ENCODE data around the gene CASP10. TPM values are rescaled to one million over a fixed set of nuclear protein-coding genes. Genes with fewer than 3 reads are reported as not detected.
"Not testable (repeated sequence)": the region's sequence is repeated elsewhere in the genome, so short reads cannot be mapped to it uniquely, and the experiment has no call there.

The CASP10 gene
- total and polyA plus RNA-seq, 2 of the 4 experiments (the other 2 are of a cell fraction): 0.12 to 0.90 TPM

DNA sequence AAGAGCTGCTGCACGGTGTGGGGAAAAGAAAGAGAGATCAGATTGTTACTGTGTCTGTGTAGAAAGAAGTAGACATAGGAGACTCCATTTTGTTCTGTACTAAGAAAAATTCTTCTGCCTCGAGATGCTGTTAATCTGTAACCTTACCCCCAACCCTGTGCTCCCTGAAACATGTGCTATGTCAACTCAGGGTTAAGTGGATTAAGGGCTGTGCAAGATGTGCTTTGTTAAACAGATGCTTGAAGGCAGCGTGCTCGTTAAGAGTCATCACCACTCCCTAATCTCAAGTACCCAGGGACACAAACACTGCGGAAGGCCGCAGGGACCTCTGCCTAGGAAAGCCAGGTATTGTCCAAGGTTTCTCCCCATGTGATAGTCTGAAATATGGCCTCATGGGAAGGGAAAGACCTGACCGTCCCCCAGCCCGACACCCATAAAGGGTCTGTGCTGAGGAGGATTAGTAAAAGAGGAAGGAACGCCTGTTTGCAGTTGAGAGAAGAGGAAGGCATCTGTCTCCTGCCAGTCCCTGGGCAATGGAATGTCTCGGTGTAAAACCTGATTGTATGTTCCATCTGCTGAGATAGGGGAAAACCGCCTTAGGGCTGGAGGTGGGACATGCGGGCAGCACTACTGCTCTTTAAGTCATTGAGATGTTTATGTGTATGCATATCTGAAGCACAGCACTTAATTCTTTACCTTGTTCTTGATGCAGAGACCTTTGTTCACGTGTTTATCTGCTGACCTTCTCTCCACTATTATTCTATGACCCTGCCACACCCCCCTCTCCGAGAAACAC, 43.8 kb upstream of the CASP10 start:
- H4K8ac ChIP-seq (ENCODE audit: low read depth in 2 of 2, low read length in 2 of 2); intact Hi-C loops (cut with micrococcal nuclease); H2AK5ac ChIP-seq (ENCODE audit: low read depth, low read length); H4K5ac ChIP-seq (ENCODE audit: low read depth, low read length); H3K9ac ChIP-seq (ENCODE audit: low read depth, low read length); H3K56ac ChIP-seq (ENCODE audit: extremely low read depth, insufficient read depth, low read length); H3K4me1 ChIP-seq (ENCODE audit: control insufficient read depth, insufficient read depth, low read length); H2AK9ac ChIP-seq (replicated peaks; ENCODE audit: low read depth, low read length, poor library complexity); H3K4me2 ChIP-seq (ENCODE audit: low read depth, low read length); H3K27ac ChIP-seq (ENCODE audit: insufficient read depth, low read length); dilution Hi-C loops (cut with HindIII; ENCODE audit: low sequenced_read_pairs, unreplicated experiment); H3K4me3 ChIP-seq (ENCODE audit: insufficient read depth, low read depth, low read length); H3K4ac ChIP-seq (ENCODE audit: low read depth, low read length); in situ Hi-C loops (cut with MboI; ENCODE audit: low sequenced_read_pairs); H4K91ac ChIP-seq (ENCODE audit: insufficient read depth, low read depth, low read length); DNase-seq; CTCF ChIA-PET; H3K14ac ChIP-seq (replicated peaks; ENCODE audit: low read depth, low read length); H3K18ac ChIP-seq (ENCODE audit: low read depth, low read length); H3K23ac ChIP-seq (ENCODE audit: low read depth, low read length); H4K20me1 ChIP-seq (ENCODE audit: insufficient read depth, low read length); H2BK120ac ChIP-seq (ENCODE audit: low read depth, low read length); ATAC-seq (ENCODE audit: low read depth); POLR2A ChIA-PET (ENCODE audit: unreplicated experiment); H3K27me3 ChIP-seq (ENCODE audit: control insufficient read depth, insufficient read depth, low read length); H2BK15ac ChIP-seq (ENCODE audit: low read depth, low read length); H3K9me3 ChIP-seq (ENCODE audit: control insufficient read depth, insufficient read depth, low read length); BruUV-seq (replicated peaks); H2BK20ac ChIP-seq (ENCODE audit: low read depth, low read length); H2AFZ ChIP-seq (replicated peaks; ENCODE audit: low read length, poor library complexity); H2BK5ac ChIP-seq (ENCODE audit: low read depth, low read length, poor library complexity, severe bottlenecking): not testable (repeated sequence)
- H3K36me3 ChIP-seq (ENCODE audit: control insufficient read depth, insufficient read depth, low read length): peaks cover 45% of the 10 kb centered on the region
- peaks cover 17 to 36% of the 10 kb centered on the region in 2 experiments; a peak in 3 of 4 replicates for H3K79me1 ChIP-seq (ENCODE audit: low read depth in 1 of 2, low read length in 2 of 2)
- WGBS, 2 experiments (ENCODE audit: extremely low coverage in 2 of 2, insufficient read length in 1 of 2): 80% methylated on average over 1 of the region's 14 CpGs; no CpG with 5 or more reads in 1 of the 2 experiments
- peaks cover 12% of the 10 kb centered on the region for H3K9me1 ChIP-seq (ENCODE audit: insufficient read depth, low read length)

All from IMR-90 (cell line).